ENCODE results near the gene WDR1.

DNA sequence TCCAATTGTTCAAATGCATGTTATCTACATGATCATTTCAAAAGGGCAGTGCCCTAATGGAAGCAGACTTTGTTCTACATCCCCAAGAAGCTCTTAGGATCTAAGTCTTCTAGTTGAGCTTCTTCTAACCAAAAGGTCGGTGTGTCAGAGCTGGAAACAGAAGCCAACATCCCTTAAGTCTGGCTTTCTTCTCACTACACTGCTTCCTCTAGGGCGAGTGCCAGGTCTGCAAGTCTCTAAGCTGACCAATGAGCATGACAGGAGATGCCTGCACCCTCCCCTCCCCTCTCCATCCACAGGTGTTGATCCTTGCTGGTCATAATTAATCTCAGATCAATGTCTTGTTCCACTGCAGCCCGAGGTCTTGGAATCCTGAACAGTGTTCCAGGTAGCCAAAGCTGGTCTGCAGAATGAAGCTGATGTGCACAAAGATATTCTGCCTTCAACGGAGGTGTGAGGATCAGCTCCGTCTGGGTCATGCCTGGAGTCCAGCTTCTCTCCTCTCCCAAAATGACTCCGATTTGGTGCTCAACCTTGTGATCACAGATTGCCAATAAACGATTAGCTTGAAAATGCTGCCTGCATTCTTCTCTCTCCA, 44.1 kb downstream of the WDR1 start:
- TF ChIP-seq, protein P1, sequence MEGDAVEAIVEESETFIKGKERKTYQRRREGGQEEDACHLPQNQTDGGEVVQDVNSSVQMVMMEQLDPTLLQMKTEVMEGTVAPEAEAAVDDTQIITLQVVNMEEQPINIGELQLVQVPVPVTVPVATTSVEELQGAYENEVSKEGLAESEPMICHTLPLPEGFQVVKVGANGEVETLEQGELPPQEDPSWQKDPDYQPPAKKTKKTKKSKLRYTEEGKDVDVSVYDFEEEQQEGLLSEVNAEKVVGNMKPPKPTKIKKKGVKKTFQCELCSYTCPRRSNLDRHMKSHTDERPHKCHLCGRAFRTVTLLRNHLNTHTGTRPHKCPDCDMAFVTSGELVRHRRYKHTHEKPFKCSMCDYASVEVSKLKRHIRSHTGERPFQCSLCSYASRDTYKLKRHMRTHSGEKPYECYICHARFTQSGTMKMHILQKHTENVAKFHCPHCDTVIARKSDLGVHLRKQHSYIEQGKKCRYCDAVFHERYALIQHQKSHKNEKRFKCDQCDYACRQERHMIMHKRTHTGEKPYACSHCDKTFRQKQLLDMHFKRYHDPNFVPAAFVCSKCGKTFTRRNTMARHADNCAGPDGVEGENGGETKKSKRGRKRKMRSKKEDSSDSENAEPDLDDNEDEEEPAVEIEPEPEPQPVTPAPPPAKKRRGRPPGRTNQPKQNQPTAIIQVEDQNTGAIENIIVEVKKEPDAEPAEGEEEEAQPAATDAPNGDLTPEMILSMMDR (IDR thresholded peaks at IDR 0.05; ENCODE audit: low read depth, low read length, poor library complexity, severe bottlenecking) = no peak
- no peak for TF ChIP-seq EZH2phosphoT487 (IDR thresholded peaks at IDR 0.05; ENCODE audit: borderline replicate concordance, low read length)

All from DOHH2 (cell line).